ENCODE data around the gene PLD2.

The PLD2 gene

GRCh38 chr17:4806777-4807604, at the start of gene PLD2:
Gene PLD2, plus strand, starts transcription at chr17:4807152. Its CDS starts 621 bp downstream, at chr17:4807773.
- peak; percentile 77 for DNase-seq (ENCODE audit: low read depth)

- no peak for DNase-seq (ENCODE audit: low read depth)
Observed at GRCh38 chr17:4759776-4760236, 47.1 kb upstream of the PLD2 start.

- DNase-seq (ENCODE audit: low read depth), result no peak
Observed at GRCh38 chr17:4764595-4764994, 42.4 kb upstream of the PLD2 start.

GRCh38 chr17:4766201-4766600, 40.8 kb upstream of the PLD2 start:
- DNase-seq (ENCODE audit: low read depth), result no peak

- no peak for DNase-seq (ENCODE audit: low read depth)
Observed at GRCh38 chr17:4766723-4767122, 40.2 kb upstream of the PLD2 start.

GRCh38 chr17:4768298-4768697, 38.7 kb upstream of the PLD2 start:
- DNase-seq (ENCODE audit: low read depth), result no peak

GRCh38 chr17:4769628-4770027, 37.3 kb upstream of the PLD2 start:
- no peak for DNase-seq (ENCODE audit: low read depth)

- no peak for DNase-seq (ENCODE audit: low read depth)
Observed at GRCh38 chr17:4771519-4772234, 35.3 kb upstream of the PLD2 start, which contains the start of gene TM4SF5. Gene TM4SF5, plus strand, starts transcription at chr17:4771886. Its CDS starts 37 bp downstream, at chr17:4771923.

- no peak for DNase-seq (ENCODE audit: low read depth)
Observed at GRCh38 chr17:4772235-4772613, 34.7 kb upstream of the PLD2 start.

GRCh38 chr17:4777969-4778760, 28.8 kb upstream of the PLD2 start:
- DNase-seq (ENCODE audit: low read depth), result no peak

GRCh38 chr17:4780325-4780955, 26.5 kb upstream of the PLD2 start:
- DNase-seq (ENCODE audit: low read depth), result no peak

- DNase-seq (ENCODE audit: low read depth), result no peak
Observed at GRCh38 chr17:4782652-4783051, 24.3 kb upstream of the PLD2 start.

- no peak for DNase-seq (ENCODE audit: low read depth)
Observed at GRCh38 chr17:4785311-4786105, 21.4 kb upstream of the PLD2 start.

- no peak for DNase-seq (ENCODE audit: low read depth)
Observed at GRCh38 chr17:4786106-4786511, 20.8 kb upstream of the PLD2 start, which contains the start of gene VMO1. Gene VMO1, minus strand, starts transcription at chr17:4786364. Its CDS starts 12 bp downstream, at chr17:4786352.

GRCh38 chr17:4786516-4786915, 20.4 kb upstream of the PLD2 start:
- DNase-seq (ENCODE audit: low read depth), result no peak

GRCh38 chr17:4788159-4788806, 18.7 kb upstream of the PLD2 start:
- no peak for DNase-seq (ENCODE audit: low read depth)

GRCh38 chr17:4788807-4789700, 17.9 kb upstream of the PLD2 start, which contains the start of gene GLTPD2:
Gene GLTPD2, plus strand, starts transcription at chr17:4788964. Its CDS starts 48 bp downstream, at chr17:4789012.
- DNase-seq (ENCODE audit: low read depth), result no peak

- DNase-seq (ENCODE audit: low read depth), result no peak
Observed at GRCh38 chr17:4789701-4789950, 17.3 kb upstream of the PLD2 start.

- peak; percentile 59 for DNase-seq (ENCODE audit: low read depth)
Observed at GRCh38 chr17:4789951-4790704, 16.8 kb upstream of the PLD2 start.

All from activated gamma-delta T cell treated with anti-CD3 and anti-CD28 coated beads, Interleukin-2, amount 50 U/mL, for 16 hours (primary cell).